Lung microvascular endothelial cell (primary cell): ENCODE measurements around the gene TACC2. TPM values are rescaled to one million over a fixed set of nuclear protein-coding genes. Genes with fewer than 3 reads are reported as not detected.
"Not testable (repeated sequence)": the region's sequence is repeated elsewhere in the genome, so short reads cannot be mapped to it uniquely, and the experiment has no call there.

ENCODE experiments used
- DNase-seq, 2 donors: peaks; one replicate each; pipeline versions ENCODE4 v3.0.0 to v3.0.0-alpha.2; 2010; ENCODE audit warnings: low read depth in 2 of 2
- total RNA-seq: library from RNA; depleted of rRNA; stranded (reverse); fragments of >200 nt; gene quantifications from 2 replicates; pipeline ENCODE4 v1.2.1, GENCODE V29; 2014

Gene TACC2
- total RNA-seq, 1 donor from 2014 or later, result 0.60 TPM

DNA sequence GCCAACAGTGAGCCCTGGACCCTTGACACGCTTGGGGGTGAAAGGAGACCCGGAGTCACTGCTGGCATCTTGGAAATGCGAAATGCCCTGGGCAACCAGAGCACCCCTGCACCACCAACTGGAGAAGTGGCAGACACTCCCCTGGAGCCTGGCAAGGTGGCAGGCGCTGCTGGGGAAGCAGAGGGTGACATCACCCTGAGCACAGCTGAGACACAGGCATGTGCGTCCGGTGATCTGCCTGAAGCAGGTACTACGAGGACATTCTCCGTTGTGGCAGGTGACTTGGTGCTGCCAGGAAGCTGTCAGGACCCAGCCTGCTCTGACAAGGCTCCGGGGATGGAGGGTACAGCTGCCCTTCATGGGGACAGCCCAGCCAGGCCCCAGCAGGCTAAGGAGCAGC, 98.5 kb downstream of the TACC2 start:
- no peak for DNase-seq

DNA sequence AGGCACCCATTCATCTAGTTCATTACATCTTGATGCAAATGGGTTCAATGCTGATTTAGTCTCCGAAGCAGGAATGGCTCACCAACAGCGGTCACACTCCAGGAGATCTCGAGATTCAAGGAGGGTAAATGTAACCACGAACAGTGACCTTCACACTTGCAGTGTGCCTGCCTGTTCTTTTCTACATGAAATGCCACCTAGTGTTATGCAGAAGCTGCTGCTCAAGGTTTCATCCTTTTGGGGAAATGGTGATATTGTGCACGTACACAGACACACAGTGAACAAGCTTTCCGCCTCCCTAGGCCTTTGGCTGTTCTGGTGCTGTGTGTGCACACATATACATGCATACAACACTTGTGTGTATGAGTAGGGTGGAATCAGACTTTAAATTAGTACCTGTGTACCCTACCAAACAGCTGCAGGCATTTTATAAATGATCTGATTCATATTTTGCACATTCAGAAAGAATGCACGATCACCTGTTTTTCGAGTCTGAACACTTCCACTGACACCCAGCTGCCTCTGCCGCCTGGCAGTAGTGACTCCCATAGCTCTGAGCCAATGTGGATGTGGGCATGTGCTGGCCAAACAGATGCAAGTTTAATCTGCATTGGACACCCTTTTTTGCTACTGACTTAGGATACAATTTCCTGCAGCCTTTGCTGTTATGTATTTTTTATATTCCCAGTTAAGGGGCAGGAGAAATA, 100.5 kb downstream of the TACC2 start:
- no peak for DNase-seq

DNA sequence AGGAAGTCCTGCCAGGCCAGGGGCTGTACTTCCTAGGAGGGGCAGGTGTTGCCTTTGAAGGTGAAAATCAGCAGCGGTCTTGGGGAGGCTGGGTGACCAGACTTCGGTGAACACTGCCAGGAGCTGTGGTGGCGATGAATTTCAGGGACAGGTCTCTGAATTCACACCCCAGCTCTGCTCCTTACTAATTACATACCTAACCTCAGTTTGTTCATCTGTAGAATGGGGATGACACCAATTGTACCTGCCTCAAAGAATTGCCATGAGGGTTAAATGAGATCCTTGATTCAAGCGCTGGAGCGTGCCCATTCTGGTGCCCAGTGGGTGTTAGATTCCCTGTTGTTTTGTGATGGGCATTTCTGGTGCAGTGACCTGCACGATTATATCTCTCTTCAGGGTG, 102.8 kb downstream of the TACC2 start:
- DNase-seq, result no peak

DNA sequence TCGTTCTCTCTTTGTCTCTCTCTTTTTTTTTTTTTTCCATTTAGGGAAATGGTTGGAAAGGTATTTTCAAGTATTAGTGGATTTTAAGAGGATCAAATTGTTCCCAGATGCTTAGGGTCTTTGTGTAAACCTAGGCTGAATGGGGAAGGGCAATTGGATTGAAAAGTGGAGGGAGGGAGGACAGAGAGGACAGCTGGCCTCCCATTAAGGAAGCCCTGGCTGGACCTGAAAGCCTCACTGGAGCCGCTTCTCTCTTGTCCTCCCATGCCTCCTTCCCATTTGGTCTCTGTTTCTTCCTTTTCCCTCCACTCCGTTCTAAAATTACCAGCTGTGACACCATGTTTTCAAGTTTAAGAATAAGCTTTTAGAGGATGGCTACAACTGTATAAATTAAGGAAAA, 104.1 kb downstream of the TACC2 start:
- no peak for DNase-seq

DNA sequence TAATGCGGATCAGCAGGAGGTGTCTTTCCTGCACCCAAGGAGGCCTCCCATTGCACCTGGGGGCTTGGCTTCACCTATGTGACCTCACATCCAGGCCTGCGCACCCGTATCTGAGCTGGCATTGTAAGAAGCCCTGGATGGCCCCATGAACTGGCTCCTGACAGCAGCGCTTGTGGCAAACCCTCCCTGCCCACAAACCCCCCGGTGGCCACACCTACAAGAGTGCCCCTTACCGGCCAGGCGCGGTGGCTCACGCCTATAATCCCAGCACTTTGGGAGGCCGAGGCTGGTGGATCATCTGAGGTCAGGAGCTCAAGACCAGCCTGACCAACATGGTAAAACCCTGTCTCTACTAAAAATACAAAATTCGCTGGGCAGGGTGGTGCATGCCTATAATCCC, 107.2 kb downstream of the TACC2 start:
- not testable (repeated sequence) for DNase-seq

DNA sequence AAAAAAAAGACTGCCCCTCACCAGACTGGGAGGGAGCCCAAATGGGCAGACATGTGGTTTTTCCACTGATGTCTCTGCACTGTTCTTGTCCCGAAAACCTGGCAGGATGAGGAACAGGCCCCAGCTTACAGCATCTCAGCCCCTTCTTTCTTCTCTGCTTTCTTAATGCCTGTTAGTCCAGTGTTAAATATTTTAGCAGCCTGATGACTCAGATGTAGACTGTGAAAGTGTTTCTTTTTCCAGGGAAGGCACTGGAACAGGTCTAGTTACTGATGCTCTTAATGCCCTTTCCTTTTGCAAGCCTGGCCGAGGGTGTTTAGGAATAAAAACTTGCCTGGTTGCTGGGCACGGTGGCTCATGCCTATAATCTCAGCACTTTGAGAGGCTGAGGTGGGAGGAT, 107.7 kb downstream of the TACC2 start:
- DNase-seq, result no peak

DNA sequence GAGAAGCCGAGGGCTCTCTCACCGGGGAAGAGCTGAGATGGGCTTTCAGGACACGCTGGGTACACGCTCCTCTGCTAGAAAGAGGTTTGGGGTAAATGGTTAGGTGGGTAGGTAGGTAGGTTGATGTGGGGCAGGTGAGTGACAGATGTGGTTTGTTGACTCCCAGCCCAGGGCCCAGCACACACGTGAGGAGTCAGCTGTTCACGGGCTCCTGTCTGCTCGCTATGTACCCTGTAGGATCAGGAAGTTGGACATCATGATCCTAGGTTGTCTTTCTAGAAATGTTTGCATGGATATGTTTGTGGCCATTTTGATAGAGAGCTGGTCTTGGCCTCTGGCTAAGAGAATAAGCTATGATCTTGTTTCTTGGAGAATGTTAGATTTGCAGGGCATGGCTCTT, 109.0 kb downstream of the TACC2 start:
- DNase-seq, result no peak

DNA sequence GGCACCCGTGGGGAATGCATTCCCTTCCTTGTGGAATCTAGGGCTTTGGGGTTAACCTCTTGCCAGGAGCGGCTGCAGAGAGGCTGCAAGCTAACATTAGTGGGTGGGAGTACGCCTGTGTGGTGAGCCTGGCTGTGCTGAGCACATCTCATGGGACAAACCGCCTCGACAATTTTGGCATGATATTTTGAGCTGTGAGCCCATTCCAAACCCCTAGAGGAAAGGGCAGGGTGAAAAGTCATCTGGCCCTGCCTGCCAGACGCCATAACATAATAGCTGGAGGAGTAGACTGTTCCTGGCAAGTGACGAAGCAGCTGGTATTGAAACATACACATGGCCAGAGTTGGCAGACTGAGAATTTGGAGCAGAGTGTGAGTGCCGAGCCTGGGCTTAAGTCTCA, 110.0 kb downstream of the TACC2 start:
- no peak for DNase-seq

DNA sequence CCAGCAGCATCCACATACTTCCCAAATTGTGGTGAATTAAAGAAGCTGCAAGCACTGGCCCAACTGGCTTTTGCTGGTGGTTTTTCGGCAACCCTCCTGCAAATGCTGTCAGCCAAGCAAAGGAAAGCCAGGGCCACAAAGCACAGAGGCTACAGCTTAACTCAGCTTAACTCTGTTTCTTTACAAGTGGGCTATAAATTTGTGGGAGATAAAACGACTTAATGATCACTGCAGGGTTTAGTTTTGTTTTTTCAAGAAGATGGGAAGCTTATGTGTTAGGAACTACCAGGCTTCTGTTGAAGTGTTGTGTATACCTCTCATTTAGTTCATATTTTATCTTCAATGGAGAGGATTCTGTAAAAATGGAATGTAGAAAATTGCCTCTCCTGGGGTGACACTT, 110.6 kb downstream of the TACC2 start:
- DNase-seq, result no peak

DNA sequence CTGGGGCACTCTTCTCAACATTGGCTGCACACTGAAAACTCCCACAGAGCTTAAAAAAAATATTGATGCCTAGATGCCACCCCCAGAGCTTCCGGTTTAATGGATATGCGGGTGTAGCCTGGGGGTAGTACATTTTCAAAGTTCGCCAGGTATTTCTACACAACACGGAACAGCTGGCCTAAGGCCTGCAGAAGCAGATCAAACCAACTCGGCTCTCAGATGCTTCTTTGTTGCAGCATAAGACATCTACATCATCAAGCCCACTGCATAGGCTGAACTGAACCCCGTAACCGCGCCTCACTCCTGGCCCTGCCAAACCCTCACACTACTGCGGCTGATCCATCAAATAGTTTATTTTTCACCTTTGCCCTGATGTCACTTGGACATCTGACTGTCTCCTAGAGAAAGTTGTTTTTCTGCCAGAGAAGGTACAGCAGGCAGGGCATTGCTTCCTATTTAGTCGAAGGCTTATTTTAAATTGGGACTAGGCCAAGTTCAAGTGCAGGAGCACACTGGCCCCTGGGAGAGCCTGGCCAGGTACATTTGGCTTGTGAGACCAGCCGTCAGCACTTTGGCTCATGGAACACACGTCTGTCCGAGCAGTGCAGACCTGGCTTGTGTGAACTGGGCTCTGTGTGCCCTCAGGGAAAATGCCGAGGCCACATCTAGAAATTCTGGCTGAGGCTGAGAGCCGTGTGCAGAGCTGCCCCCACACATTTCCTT, 113.3 kb downstream of the TACC2 start:
- no peak for DNase-seq

DNA sequence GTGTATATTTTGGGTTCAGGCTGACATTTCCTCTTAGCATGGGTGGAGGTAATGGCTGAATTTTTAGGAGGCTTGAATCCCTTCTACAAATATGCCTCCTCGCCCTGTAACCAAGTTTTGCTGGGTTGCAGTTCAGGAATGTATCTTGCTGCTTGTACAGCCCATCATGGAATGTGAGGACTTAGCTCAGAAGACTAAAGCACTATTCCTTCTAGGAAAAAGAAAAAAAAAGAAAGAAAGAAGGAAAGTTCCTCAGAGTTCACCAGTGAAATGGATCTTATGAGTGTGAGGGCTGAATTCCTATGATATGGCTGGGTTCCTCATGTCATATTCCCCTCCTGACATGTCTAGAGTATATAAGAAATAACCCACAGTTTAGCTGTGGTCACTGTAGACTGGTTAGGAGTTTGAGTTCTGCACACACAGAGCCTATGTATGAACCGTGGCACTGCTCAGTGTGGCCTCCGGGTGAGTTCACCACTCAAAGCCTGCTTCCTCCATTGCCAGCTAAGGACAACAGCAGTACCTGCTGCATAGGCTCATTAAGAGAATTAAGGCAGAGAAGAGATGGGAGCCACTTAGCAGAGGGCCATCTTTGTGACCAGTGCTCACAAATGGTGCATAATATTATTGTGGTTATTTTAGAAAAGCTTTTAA, 114.0 kb downstream of the TACC2 start:
- DNase-seq, result no peak

DNA sequence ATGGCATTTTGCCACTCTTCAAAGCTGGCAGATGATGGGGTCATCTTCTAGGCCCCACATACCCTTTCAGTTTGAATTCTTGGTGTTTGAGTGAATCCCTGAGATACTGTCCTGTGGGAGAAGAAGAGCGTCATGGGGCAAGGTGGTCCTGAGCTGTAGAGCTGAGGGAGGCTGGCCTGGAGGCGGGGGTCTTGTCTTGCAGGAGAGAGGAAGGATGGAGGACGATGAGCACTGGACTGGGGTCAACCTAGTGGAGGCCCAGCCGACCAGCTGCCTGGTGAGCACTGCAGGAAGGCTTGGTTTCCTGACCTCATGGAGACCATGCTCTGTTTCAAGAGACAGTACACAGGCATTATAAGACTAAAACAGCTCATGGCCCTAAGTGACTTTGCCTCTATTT, 114.6 kb downstream of the TACC2 start:
- DNase-seq, result no peak

DNA sequence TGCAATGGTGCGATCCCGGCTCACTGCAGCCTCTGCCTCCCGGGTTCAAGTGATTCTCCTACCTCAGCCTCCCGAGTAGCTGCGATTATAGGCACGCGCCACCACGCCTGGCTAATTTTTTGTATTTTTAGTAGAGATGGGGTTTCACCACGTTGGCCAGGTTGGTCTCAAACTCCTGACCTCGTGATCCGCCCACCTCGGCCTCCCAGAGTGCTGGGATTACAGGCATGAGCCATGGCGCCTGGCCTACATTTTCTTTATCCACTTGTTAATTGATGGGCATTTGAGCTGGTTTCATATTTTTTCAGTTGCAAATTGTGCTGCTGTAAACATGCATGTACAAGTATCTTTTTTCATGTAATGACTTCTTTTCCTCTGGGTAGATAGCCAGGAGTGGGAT, 119.8 kb downstream of the TACC2 start:
- DNase-seq, result not testable (repeated sequence)

DNA sequence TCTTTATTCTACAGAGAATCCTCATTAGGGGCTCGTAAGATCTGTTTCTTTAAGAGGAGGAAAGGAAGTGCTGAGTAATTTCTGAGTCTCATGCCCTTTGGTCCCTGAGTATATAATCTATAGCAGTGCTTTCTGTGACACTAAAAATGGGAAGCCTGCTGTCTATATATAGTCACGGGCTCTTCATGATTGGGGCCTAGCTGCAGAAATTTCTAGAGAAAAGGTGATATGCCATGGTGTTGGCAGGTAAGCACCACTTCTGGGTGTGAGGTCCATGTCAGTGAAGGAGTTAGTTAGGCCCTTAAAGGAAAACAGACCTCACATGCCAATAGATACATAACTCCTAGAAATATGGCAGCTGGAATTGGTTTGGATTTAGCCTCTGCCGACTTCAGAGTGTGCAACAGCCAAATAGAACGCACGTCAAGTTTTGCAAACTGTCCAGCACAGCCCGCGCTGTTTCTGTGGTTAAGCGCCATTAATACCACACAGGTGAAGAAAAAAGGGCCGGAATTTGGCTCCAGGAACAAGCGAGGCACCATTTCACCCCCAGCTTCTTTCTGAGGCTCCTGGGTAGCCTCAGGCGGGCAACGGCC, 123.2 kb downstream of the TACC2 start:
- DNase-seq, result peak in 1 of 2 donors; percentile 80

DNA sequence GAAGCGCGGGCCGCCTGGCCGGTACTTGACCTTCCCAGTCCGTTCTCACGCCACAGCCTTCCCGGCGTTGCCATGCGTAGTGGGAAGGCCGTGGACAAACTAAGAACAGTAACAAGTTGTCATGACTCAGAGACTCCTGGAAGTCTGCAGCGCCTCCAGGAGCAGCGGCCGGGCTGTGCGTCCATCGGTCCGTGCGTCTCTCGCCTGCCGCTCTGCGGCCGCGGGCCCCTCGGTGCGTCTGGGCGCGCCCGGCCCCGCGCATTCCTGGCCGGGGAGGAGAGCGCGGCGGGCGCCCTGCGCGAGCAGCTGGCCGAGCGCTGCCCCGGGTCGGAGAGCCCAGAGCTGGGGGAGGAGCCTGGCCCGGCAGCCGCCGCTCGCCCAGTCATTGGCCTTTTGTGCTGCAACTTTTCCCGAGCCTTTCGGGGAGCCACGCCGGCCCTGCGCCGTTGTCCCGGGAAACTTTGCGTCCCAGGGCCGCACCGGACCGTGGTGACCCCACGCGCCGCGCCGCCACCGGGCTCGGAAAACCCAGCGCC, 123.7 kb downstream of the TACC2 start:
- peak; percentile 80 to 98 for DNase-seq

DNA sequence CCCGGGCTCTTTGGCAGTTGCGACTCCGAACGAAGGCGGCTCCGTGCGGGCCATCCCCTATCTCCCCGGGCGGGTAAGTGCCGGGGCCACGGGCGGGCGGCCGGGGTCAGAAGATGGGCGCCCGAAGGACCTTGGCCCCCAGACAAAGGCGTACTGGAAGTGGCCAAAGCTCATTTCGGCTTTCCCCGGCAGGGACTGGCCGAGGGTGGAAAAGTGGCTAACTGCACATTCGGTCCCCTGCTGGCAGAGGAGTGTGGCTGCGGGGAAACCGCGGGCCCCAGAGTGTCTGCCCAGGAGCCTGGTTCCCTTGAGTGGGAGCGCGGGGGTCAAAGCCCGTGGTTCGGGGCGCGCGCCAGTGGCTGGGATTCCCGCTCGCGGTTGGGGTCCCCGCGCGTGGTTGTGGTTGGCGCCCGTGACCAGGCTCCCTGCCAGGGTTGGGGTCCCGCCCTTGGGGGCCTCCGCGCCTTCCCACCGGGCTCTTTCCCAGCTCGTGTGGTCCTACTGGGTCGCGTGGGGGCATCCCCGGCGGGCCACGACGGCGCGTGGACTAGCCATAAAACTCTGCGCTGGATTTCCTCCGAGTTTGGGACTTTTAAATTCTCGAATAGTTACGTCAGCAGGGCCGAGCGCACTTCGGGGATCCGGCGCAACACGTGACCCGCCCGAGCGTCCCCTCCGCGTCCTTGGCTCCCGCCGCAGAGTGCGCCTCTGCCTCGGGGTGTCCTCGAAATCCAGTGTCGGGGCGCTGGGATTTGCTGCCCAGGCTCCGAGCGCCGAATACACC, 124.4 kb downstream of the TACC2 start:
- DNase-seq, result peak; percentile 80 to 86

DNA sequence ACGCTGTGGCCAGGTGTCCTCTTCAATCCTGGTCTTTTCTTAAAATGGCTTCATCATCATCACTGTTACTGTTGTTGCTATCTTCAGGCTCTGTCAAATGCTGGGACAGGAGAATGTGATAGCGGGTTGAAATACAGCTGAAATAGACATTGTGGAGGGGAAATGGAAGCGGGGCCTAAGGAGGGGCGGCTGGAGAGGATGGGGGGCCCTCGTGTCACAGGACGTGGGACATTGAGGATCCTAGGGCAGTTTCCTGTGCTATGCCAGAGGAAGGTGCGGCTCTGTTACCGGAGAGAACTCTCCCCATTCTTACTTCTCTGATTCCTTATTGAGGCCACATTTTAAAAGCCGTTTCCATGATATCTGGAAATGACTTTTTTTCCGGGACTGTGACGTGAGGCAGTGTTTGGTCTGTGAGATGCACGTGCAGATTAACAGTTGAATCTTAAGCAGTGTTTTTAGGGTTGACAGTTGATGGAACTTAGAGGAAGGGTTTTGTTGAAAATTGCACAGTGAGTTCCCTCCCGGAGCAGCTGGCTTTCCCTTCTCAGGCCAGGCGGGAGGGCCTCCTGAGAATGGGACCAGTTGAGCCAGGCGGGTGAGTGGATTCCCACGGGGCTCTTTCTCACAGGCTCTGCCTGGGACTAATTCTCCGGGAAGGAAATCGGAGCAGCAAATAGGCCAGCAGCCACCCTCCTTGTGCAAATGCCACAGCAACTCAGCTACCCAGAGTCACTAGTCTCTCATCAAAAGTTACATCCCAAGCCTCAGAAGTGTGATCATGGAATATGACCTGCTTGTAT, 125.2 kb downstream of the TACC2 start:
- peak; percentile 19 to 68 for DNase-seq

DNA sequence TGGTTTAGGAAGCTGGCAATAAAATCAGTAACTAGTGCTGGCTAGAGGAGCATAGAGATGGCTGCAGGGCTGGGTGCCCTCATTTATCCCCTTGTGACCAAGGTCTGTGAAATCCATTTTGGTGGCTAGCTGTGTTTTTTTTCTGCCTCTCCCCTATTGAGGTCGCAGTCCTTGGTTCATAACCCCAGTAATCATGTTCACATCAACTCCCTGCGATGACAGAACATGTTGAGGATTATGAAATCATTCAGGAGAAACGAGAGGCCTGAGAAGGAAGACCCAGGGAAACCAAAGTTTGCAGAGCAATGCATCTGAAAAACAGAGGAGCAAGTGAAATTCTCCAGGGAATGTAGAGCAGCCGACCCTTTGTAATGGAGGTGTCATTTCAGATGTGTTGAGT, 126.9 kb downstream of the TACC2 start:
- no peak for DNase-seq

DNA sequence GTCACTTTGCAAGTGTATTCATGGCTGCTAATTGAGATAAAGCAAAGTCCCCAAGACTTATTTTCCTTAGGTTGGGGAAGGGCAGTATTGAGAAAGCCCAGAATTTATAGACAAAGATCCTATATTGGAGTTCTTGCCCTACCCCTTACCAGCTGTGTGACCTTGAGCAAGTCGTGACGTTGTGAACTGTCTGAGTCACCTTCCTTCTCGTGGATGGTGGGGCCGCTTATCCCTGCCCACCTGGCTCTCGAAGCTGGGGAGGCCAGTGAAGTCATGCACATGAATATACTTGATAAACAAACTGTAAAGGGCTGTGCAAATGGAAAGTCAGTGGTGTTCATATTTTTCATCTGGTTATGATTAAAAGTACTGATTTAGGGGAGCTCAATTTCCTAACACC, 127.4 kb downstream of the TACC2 start:
- DNase-seq, result peak; percentile 40 to 97

DNA sequence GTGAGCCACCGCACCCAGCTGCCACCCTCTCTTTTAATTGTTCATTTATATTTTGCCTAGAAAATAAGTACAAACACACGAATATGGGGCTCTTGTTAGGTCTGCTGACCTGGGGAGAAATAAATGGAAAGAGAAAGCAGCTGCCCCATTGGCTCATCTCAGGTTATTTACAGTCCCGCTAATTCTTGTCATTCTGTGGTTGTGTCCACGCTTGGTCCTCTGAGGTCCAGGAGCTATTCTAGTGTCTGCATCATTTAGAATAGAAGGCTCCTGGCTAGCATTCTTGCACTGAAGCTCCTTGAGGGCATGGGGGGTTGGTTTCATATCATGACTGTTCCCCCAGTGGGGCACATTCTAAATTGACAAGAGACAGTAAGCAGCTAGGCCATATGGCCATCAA, 128.5 kb downstream of the TACC2 start:
- no peak for DNase-seq
